Mucosa of descending colon (tissue), 3 donors: Measurements from ENCODE around the gene MBNL2. TPM values are rescaled to one million over a fixed set of nuclear protein-coding genes. Genes with fewer than 3 reads are reported as not detected.

ENCODE experiments used
- ATAC-seq: fragments of 200-7000 bp; cut with Tn5 transposase; one replicate; pipeline ENCODE4 v1.9.1; 2020; ENCODE audit warnings: mild to moderate bottlenecking, moderate library complexity
- DNase-seq, 3 donors: peaks; one replicate each; pipeline ENCODE4 v3.0.0-alpha.2; 2020
- H3K36me3 ChIP-seq: fragments of 200-600 bp; one replicate; pipeline ENCODE4 v1.8.0; 2021; ENCODE audit warnings: low read depth, mild to moderate bottlenecking
- H3K4me1 ChIP-seq: fragments of 200-600 bp; one replicate; pipeline ENCODE4 v1.8.0; 2021; ENCODE audit warnings: low read depth, mild to moderate bottlenecking
- H3K4me3 ChIP-seq: fragments of 200-600 bp; one replicate; pipeline ENCODE4 v1.8.0; 2021; ENCODE audit warnings: mild to moderate bottlenecking
- H3K9me3 ChIP-seq: fragments of 200-600 bp; one replicate; pipeline ENCODE4 v1.8.0; 2021; ENCODE audit warnings: mild to moderate bottlenecking
- intact Hi-C, 2 donors: fragments of 100-400 bp; cut with DNase I in 1 of 2; cut with micrococcal nuclease in 1 of 2; formaldehyde crosslinking; loops; one replicate each; pipeline versions ENCODE4 v1.11.0 to v1.11.1; 2022; cut with DNase I, micrococcal nuclease
- total RNA-seq, 3 donors: library from RNA; stranded (reverse); fragmentation: NEBNext Ultra II Directional in 2 of 3; extraction: Animal tissue kit (Norgen Biotek cat#: 25700) in 2 of 3; gene quantifications; one replicate each; pipeline versions ENCODE4 v1.2.1 to v1.2.4, GENCODE V29; 2021 to 2023
- TF ChIP-seq, protein P1 (sequence below): fragments of 200-600 bp; IDR thresholded peaks from one replicate; pipeline ENCODE4 v1.8.0; 2022; ENCODE audit warnings: antibody characterized with exemption, mild to moderate bottlenecking
- donor health status: DM: no; HTN: no; CAD: no; lungs with moderate emphysema.
- donor health status: DM: no; HTN: no; CAD: no.
- donor health status: DM: no; HTN: yes; CAD: no.

MBNL2 gene
- total RNA-seq, 3 donors from 2014 or later = 41.0 to 75.1 (median 47.2) TPM

DNA sequence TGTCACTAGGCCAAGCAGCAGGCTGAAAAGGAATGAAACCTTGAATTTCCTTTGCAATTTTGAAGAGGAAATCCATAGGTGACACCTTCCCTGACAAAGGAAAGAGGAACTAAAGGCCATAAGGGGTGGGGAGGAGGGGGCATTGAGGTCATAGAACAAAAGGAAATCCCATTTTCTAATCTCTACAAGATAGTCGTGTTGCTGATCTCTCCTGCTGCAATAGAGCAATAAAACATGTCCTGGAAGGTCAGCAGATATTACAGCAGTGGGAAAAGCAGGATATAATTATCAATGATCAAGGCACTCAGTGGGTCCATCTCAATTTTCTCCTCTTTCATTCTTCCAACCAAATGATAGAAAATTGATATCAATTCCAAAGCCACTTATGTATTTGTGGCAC is 191.6 kb downstream of the MBNL2 start:
- intact Hi-C loops = no loop called here
- no peak for DNase-seq
- TF ChIP-seq, protein P1, sequence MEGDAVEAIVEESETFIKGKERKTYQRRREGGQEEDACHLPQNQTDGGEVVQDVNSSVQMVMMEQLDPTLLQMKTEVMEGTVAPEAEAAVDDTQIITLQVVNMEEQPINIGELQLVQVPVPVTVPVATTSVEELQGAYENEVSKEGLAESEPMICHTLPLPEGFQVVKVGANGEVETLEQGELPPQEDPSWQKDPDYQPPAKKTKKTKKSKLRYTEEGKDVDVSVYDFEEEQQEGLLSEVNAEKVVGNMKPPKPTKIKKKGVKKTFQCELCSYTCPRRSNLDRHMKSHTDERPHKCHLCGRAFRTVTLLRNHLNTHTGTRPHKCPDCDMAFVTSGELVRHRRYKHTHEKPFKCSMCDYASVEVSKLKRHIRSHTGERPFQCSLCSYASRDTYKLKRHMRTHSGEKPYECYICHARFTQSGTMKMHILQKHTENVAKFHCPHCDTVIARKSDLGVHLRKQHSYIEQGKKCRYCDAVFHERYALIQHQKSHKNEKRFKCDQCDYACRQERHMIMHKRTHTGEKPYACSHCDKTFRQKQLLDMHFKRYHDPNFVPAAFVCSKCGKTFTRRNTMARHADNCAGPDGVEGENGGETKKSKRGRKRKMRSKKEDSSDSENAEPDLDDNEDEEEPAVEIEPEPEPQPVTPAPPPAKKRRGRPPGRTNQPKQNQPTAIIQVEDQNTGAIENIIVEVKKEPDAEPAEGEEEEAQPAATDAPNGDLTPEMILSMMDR = no peak

GRCh38 chr13:97414392-97414791 is 192.3 kb downstream of the MBNL2 start:
- TF ChIP-seq, protein P1 = no peak
- no peaks in the 10 kb centered on the region for H3K9me3 ChIP-seq
- H3K4me3 ChIP-seq = no peak overlapping the region
- peak; percentile 49 for ATAC-seq
- intact Hi-C loops = no loop called here
- DNase-seq = no peak
- no peaks in the 10 kb centered on the region for H3K36me3 ChIP-seq
- H3K4me1 ChIP-seq = no peaks in the 10 kb centered on the region

More for the DNA sequence above, 191.6 kb downstream of the MBNL2 start:
- no peaks in the 10 kb centered on the region for H3K36me3 ChIP-seq
- no peaks in the 10 kb centered on the region for H3K4me1 ChIP-seq
- no peaks in the 10 kb centered on the region for H3K9me3 ChIP-seq
- peak; percentile 63 for ATAC-seq
- H3K4me3 ChIP-seq = no peak overlapping the region

DNA sequence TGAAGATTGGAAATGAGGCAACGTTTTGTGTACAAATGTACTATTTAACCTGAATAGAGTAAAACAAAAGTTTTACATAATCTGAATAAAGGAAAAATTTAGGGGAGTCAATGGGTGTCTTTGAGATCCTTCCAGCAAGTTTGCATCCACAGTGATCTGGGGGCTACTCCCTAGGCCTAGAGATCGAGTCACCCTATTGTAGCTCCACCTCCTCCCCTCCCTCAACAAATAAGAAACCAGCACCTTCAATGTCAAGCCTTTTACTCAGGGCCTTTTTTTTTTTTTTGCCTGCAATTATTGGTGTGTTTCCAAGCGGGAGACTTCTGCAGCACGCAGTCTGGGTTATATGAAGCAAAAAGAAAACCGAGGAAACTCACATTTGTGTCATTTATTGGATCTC is 195.6 kb downstream of the MBNL2 start:
- no peaks in the 10 kb centered on the region for H3K4me1 ChIP-seq
- no peak overlapping the region for H3K4me3 ChIP-seq
- intact Hi-C loops = no loop called here
- H3K36me3 ChIP-seq = no peaks in the 10 kb centered on the region
- DNase-seq = no peak
- ATAC-seq = no peak
- TF ChIP-seq, protein P1 = no peak
- no peaks in the 10 kb centered on the region for H3K9me3 ChIP-seq

- no peaks in the 10 kb centered on the region for H3K9me3 ChIP-seq
- peak in 1 of 3 donors; percentile 29 for DNase-seq
- no peak overlapping the region for H3K4me3 ChIP-seq
- ATAC-seq = peak; percentile 84
- intact Hi-C loops = no loop called here
- H3K4me1 ChIP-seq = no peaks in the 10 kb centered on the region
- TF ChIP-seq, protein P1 = no peak
- no peaks in the 10 kb centered on the region for H3K36me3 ChIP-seq
Observed at GRCh38 chr13:97422118-97423054, 200.3 kb downstream of the MBNL2 start.

DNA sequence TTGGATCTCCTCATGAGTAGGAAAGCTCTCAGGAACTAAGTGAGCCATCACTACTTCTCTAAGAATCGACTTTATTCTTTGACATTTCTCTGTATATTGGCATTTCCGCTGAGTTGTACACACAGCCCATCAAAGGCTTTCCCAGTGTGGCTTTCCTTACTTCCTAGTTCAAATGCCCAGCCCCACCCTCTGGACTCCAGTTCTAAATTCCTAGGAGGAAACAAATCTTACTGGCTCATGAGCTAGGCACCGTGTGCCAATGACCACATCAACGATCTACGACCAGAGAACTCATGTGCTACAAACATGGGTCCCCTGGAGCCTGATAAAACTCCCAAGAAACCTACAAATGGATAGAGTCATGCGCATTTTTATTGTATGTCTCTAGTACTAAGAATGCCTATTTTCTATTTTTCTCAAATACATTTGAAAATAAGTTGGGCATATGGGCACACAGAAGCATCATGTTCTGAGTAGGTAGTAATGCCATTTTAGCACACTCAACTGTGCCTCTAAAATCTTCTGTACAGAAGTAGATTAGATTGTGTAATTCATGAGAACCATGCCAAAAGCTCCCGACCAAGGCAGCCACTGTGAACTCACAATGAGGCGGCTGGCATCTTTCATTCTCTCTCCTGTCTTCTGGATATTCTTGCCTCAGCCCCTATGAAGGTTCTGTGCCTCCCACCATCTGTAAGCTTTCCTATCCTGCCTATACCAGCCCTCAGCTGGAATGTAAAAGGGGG is 201.3 kb downstream of the MBNL2 start:
- intact Hi-C loops = no loop called here
- Histone ChIP-seq H3K36me3 (no peaks in the 10 kb centered on the region), H3K4me1 (no peaks in the 10 kb centered on the region), H3K9me3 (no peaks in the 10 kb centered on the region), H3K4me3 (no peak overlapping the region)
- DNase-seq (no peak), ATAC-seq (peak; percentile 42)
- TF ChIP-seq, protein P1 = no peak
